Measurements from ENCODE around the gene WDR43.
A peak's percentile ranks its signal among the peaks of the same experiment; 100 is the strongest.

The WDR43 gene

GRCh38 chr2:28915939-28916338, 21.5 kb downstream of the WDR43 start:
- no peak for DNase-seq

GRCh38 chr2:28926847-28927246, 32.4 kb downstream of the WDR43 start:
- no peak for DNase-seq

DNA sequence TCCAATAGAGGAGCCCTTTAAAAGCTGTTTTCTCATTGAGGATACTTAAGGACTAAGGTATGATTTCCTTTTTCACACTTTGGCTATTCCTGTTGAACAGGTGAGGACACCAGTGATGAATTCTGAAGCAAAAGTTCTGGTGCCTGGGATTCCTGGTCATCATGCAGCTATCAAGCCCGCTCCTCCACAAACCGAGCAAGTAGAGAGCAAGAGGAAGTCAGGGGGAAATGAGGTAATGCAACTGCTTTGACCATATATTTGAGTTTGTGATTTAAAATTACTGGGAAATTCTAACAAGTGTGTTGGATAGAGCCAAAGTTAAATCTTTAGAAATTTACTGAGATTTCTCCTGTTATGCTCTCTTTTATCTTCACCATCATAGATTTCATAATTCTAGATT, 33.0 kb downstream of the WDR43 start:
- no peak for DNase-seq

DNA sequence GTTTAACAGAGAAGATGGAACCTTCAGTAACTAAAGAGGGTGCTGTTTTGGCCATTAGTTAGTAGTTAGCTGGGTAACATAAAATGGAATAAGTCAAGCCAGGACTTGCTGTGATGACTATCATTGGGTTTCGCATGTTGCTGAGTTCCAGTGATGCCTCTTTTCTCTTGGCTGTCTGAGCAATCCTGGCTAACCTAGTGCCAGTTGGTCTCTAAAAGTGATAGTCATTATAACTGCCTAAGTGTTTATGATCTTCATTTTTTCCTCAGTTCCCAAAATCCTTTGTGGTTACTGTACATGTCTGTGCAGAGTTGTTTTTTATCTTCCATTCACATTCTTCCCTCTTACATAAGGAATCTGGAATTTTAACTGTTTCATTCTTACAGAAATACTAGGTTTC, 33.4 kb downstream of the WDR43 start:
- DNase-seq, result no peak

DNA sequence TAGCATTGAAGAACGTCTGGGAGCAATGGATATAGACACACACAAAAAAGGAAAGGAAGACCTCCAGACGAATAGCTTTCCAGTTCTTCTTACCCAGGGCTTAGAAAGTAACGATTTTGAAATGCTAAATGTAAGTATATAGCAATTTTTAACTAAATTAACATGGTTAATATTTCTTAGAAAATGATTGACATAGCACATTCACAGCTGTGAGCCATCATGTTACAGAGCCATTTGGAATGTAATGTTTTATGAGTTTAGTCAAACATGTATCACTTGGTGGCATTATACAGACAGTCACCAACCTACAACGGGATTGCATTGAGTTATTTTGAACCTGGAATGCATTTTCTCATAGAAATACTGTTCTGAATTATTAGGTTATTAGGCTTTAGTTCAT, 35.1 kb downstream of the WDR43 start:
- no peak for DNase-seq

DNA sequence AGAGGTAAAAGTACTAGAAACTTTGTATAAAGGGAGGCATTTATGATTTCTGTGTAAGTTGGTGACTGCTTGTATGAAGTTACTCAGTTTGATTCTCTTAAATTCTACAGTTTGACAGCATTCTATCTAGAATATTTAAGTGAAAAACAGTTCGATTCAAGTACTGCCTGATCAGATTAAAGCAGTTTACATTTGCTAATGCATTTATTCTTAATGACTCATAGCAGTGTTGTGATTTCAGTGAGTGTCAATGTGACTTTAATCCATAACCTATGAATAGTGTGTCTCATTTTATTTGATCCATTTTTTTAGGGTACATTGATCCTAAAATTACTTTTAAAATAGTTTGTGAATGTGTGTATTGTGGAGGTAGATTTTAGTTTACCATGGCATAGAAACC, 35.7 kb downstream of the WDR43 start:
- DNase-seq, result no peak

DNA sequence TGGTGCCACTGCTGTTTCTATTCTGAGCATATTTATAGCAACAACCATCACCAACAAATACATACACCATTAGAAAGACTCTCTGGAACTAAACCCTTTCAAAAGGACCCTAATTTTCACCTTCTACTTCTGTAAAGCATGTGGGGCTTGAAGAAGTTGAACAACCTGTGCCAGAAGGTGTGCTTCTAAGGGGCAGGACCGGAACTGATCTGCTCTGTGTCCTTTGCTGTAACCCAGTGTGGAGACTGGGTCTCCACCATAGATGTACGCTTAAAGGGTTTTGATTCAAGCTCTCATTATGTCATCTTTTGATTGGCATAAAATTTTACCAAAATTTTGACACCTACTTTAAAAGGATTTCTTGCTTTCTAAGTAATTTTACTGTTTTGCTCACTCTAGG, 40.3 kb downstream of the WDR43 start:
- no peak for DNase-seq

- no peak for DNase-seq
These were observed 46.5 kb downstream of the WDR43 start for GRCh38 chr2:28941008-28941407.

DNA sequence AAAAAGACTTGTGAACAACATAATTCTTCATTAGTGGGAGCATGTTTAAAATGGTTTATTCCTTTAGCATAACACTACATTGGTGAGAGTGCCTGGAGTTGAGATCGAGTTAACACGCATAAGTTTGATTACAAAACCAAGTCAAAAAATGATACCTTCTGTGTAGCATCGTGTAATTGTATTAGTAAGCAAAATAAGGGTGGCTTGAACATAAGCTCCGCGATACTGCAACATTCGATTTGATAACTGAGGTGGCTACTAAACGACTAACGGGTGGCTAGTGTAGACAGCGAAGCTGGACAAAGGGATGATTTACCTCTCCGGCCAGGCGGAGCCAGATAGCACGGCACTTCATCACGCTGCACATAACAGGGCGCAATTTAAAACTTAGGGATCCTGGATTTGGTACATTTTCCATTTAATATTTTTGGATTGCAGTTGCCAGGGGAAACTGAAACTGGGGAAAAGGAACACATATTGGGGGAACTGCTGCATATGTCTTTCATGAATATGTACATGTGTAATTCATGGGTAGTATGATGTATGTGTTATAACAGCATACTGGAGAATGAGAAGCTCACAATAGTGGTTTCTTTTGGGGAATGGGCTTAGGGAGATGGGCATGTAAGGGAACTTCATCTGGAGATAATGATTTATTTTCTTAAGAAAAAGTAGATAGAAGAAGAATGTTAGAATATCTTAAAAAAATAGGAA, 50.2 kb downstream of the WDR43 start:
- no peak for DNase-seq

GRCh38 chr2:28948160-28948559, 53.7 kb downstream of the WDR43 start:
- no peak for DNase-seq

DNA sequence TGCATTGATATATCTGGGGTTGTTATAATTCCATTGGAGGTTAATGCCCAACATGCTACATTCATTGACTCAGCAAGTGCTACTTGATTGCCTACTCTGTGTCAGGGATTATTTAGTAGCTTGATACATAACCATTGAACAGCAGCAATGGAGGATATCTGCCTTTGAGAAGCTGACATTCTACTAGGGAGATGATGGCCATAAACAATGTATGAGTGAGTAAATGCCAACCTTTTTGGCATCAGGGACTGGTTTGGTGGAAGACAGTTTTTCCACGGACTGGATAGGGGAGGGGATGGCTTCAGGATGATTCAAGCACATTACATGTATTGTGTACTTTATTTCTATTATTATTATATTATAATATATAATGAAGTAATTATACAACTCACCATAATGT, 54.7 kb downstream of the WDR43 start:
- no peak for DNase-seq

DNA sequence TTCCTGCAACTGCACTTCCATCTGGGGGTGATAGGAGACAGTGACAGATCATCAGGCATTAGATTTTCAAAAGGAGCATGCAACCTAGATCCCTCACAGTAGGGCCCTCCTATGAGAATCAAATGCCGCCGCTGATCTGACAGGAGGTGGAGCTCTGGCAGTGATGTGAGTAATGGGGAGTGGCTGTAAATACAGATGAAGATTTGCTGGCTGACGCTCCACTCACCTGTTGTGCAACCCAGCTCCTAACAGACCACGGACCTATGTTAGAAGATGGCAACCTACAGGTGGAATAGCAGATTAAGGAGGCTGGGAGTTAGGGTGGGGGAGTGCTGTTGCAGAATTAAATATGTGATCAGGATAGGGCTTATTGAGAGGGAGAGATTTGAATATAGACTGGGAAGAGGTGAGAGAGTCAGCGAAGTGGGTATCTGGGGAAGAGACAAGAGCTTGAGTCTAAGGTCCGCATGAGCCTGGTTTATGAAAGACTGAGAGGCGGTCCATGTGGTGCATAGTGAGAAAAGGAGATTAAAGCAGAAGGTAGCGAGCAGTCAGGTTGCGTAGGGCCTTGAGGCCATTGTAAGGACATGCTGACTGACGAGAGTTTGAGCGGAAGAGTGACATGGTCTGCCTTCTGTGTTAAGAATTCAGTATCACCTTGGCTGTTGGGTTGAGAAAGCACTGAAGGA, 55.3 kb downstream of the WDR43 start:
- no peak for DNase-seq

DNA sequence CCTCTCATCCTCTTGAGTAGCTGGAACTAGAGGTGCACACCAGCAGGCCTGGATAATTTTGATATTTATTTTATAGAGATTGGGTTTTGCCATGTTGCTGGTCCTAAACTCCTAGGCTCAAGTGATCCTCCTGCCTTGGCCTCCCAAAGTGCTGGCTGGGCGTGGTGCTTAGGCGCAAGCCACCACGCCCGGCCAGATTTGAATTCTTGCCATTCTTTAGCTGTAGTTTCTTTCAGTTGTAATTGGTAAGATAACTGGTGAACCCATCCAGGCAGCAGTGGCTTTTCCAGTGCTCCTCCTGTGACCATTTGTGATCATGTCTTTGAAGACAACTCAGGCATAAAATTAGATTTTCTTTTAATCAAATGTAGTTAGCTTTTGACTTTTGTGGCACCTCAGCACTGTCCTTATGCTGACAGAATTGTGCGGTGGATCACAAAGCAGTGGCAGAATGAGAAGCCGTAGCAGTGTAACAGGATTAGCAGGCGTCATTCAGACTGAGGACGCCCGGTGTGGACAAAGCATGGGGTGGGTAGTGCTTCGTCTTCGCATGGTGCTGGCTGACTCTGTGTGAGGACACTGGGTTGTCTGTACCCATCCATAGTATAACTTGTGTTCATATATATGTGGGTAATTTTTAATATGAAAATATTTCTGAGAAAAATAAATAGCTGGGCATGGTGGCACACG, 56.6 kb downstream of the WDR43 start:
- no peak for DNase-seq

DNA sequence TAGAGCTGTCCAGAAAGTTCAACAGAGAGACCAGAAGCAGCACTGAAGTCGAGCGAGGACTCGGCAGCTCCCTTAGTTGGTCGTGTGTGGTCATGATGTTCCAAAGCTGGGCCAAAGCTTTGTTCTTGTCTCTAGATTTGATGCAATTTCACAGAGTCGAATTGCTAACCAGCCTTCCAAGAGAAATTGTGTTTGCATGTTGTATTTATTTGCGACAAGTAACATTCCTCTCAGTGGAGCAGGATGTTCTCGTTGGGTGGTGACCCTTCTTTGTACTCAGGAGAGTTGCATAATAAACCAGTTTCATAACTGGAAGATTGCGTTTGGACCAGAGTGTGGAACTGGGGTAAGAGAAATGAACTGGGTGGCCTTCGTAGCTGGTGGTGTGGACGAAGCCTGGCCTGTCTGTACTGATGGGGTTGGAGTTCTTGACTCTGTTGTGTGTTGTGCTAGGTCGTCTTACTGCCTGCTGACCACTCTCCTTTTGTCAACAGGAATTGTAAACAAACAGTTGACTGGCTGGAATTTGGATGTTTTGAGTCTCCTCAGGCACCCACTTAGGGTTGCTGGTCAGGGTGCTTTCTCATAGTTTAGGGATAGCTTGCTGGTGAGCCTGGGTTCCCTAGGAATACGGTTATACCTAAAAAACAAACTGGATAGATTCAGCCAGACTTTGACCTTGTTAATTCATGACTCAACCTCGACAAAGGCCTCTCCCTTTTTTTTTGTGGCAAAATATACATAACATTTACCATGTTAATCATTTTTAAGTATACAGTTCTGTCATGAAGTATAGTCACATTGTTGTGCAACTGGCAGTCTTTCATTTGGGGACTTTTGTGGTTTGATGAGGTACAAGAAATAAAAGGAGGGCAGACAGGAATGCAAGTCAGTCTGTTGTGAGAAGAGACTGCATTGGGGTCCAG, 57.7 kb downstream of the WDR43 start:
- no peak for DNase-seq

DNA sequence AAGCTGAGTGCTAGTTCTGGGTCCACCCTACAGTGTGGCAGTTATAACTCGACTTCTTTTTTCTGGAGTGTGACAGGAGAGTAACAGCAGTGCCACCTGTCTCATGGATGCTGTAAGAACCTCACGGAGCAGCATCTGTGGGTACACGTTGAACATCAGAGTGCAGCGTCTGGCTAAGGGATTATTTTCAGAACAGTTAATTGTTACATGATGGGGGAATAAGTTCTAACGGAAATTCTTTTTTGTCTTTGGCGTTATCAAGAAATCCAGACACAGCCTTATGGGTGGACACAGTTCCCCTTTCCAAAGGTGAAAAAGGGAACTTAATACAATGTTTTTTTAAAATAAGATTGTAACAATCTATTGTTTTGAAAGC, 58.4 kb downstream of the WDR43 start:
- DNase-seq, result no peak

- DNase-seq, result no peak
These were observed 61.0 kb downstream of the WDR43 start for GRCh38 chr2:28955467-28955866.

DNA sequence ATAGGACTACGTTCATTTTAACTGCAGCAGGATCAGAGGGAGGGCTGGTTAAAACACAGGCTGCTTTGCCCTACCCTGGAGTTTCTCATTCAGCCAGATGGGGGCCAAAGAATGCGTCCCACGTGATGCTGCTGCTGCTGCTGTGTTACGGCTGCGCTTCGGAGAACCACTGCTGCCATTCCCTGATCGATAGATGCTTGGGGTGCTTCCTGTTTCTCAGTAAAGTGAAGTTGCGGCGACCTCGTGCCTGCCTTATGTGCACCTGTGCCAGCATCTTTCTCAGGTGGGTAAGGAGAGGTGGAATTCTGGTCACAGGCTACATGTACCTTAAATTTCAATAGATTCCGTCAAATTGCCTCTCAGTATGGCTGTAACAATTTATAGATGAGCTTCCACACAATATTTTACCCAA, 62.0 kb downstream of the WDR43 start:
- DNase-seq, result peak; percentile 20 to 57

DNA sequence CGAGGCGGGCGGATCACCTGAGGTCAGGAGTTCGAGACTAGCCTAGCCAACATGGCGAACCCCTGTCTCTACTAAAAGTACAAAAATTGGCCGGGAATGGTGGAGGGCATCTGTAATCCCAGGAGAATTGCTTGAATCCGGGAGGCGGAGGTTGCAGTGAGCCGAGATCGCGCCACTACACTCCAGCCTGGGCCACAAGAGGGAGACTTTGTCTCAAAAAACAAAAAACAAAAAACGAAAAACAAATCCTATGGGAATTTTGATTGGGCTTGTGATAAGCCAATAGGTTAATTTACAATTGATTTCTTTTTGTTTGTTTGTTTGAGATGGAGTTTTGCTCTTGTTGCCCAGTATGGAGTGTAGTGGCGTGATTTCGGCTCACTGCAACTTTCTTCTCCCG, 62.4 kb downstream of the WDR43 start:
- DNase-seq, result no peak

DNA sequence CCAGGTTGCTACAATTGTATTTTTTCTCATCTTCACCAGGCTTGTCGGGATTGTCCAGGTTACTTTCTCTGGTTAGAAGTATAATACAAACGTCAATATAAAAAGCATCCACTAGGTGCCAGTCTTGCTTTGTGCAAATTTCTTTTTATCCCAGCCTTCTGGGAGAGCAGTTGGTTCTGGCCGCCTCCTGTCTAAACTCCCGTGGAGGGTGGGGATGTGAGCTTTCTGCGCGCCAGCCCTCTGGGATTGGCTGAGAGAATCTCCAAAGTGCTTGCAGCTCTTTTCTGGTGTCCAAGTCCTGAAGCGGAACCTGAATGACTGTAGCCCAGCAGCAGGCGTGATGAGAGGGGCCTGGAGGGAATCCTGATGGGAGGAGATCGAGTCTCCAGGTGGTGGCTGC, 64.2 kb downstream of the WDR43 start:
- peak; percentile 20 to 36 for DNase-seq

DNA sequence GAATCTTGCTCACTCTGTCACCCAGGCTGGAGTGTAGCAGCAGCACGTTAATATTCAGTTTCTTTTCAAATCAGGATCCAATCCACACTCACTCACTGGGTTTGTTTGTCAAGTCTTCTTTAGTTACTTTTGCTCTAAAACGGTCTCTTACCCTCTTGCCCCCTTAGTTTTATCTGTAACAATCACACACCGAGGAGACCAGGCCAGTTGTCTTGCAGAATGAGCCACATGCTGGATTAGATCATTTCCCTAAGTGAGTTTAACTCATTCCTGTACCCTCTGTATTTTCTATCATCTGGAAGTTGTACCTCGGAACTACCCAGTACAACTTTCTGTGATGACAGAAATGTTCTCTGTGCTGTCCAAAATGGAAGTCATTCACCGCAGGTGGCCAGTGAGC, 65.9 kb downstream of the WDR43 start:
- no peak for DNase-seq

GRCh38 chr2:28962505-28962904, 68.0 kb downstream of the WDR43 start:
- no peak for DNase-seq

- DNase-seq, result no peak
These were observed 76.1 kb downstream of the WDR43 start for GRCh38 chr2:28970464-28971160.
